Epithelial cell of esophagus (primary cell): ENCODE measurements around the gene BEGAIN.

Experiments used
- DNase-seq: peaks from one replicate; pipeline ENCODE4 v3.0.0; 2010; ENCODE audit warnings: low read depth
- H3K4me3 ChIP-seq: 2 replicates; pipeline ENCODE4 v1.5.1; 2011; ENCODE audit warnings: mild to moderate bottlenecking, low read length, control low read depth
- TF ChIP-seq, protein P1 (sequence below): IDR thresholded peaks from 2 replicates; pipeline ENCODE4 v1.5.1; 2011; ENCODE audit warnings: low read depth, mild to moderate bottlenecking, low read length, control low read depth, inconsistent platforms; ENCODE audit not compliant: insufficient read depth; ENCODE audit errors: missing control alignments

The BEGAIN gene

DNA sequence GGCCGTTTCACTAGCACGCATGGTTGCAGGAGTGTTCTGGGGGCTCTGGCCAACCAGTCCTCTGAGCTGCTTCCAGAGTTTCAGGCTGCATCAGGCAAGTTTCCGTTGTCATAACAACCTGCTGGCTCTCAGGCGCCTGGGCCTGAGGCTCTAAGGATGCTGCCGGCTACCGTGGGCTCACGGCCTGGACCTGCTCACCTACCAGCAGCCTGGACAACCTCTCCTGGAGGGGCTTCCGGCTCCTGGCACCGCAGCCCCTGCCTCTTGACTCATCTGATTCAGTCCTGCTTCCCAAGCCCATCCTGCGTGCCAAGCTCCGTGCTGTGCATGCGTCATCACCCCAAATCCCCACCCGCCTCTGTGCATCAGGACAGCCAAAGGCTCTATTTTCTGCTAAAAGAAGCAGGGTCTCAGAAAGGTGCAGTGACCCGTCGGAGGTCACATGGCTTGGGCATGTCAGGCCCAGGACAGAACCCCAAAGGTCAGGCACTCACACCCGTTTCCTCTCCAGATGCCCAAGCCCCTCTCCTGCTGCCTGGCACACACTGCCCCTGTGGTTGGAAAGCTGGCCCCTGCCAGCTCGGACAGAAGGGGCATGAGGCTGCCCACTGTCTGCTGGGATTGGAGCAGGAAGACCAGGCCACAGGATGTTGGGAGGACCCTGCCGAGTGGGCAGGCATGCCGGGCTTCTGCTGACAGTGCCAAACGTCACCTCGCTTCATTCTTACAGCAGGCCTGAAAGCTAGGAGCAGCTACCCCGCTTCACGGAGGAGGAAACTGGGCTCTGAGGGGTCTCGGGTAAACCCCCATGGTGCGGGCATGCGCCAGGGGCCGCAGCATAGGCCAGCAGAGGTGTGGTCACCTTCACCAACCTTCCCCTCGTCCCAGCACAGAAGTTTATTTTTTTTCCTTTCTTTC is 5.7 kb downstream of the BEGAIN start:
- no peak overlapping the region for H3K4me3 ChIP-seq
- TF ChIP-seq, protein P1, sequence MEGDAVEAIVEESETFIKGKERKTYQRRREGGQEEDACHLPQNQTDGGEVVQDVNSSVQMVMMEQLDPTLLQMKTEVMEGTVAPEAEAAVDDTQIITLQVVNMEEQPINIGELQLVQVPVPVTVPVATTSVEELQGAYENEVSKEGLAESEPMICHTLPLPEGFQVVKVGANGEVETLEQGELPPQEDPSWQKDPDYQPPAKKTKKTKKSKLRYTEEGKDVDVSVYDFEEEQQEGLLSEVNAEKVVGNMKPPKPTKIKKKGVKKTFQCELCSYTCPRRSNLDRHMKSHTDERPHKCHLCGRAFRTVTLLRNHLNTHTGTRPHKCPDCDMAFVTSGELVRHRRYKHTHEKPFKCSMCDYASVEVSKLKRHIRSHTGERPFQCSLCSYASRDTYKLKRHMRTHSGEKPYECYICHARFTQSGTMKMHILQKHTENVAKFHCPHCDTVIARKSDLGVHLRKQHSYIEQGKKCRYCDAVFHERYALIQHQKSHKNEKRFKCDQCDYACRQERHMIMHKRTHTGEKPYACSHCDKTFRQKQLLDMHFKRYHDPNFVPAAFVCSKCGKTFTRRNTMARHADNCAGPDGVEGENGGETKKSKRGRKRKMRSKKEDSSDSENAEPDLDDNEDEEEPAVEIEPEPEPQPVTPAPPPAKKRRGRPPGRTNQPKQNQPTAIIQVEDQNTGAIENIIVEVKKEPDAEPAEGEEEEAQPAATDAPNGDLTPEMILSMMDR = no peak
- DNase-seq = no peak

DNA sequence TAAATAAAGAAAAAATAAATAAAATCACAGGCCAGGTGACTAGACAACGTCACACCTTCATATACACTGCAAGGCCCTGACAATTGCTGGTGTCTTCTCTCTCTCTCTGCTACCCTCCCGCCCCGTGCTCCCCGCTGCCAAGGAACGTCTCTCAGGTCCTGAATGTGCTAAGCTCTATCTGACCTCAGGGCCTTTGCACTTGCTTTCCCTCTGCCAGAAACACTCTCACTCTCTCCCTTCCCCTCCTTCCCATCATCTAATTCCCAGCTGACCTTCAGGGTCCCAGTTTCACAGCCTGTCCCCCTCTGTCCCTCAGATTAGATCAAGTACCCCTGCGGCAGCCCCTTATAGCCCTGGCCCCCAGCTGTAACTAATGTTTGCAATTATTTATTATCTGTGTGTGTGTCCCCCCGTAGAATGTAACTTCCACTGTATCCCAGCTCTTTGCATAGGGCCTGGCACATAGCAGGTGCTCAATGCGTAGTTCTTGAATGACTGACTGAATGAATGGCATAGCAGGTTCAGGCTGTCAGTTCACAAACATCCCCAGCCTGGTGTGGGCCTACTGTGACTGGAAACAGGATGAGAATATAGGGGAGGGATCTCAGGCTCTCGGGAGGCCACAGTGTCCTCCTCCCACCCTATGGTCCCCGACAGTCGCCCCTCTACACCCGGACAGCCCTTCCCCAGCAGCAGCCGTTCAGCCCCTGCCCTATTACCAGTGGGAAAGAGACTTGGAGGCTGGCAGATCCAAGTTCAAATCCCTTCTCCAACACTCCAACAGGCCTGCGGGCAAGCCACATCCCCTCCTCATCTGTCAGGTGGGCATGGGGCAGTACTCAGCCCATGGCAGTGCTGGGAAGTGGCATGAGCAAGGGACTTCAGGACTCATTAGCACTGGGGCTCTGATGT is 6.6 kb downstream of the BEGAIN start:
- no peak for DNase-seq
- TF ChIP-seq, protein P1 = no peak
- no peak overlapping the region for H3K4me3 ChIP-seq

- TF ChIP-seq, protein P1 = no peak
- DNase-seq = peak; percentile 44
- H3K4me3 ChIP-seq = no peak overlapping the region
Observed at GRCh38 chr14:100578552-100578951, 8.7 kb downstream of the BEGAIN start.

DNA sequence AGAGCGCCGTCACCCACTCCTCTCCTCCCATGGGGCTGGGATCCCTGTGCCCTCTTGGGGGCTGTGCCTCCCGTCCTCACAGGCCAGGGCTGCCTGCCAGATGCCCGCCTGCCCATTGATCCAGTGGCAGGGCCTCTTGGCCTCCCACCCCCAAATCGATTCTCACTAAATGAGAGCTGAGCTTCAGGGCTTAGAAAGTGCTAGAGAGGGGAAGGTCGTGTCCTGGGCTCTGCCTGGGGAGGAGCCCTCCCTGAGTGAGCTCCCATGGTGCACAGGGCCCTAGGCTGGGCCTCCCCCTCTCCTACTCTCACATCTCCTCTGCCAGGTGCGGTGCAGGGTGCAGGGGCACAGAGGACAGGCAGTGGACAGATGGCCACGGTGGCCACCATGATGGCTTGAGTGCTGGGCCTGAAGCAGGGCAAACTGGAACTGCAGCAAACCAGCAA is 9.2 kb downstream of the BEGAIN start:
- DNase-seq = no peak
- TF ChIP-seq, protein P1 = no peak
- no peak overlapping the region for H3K4me3 ChIP-seq

DNA sequence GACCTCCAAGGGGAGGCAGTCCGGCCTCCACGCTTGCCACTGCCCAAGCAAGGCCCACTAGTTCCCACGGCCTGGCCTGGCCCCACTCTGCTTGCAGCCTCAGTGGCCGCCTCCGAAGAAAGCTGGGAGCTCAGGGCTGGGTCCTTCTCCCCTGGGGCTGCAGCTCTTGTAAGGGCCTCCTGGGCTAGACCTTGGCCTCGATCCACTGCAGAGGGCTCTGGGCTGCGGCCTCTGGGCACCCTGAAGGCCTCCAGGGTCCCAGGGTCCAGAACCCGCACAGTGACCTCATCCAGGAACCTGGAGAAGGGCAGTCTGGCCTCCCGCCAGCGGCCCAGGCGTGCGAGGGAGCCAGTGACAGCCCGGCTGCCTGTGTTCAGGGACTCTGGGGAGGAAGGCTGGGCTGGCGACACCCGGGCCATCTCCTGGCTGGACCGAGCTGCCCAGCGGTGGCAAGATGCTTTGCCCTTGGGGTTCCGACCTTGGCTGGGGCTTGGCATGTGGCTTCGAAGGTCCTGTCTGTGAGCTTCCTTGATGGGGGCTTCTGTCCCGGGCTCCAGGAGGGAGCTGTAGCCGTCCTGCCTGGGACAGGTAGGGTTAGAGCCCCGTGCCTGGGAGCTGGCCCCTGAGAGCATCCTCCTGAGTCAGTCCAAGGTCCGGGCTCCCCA is 9.8 kb downstream of the BEGAIN start:
- no peak for DNase-seq
- TF ChIP-seq, protein P1 = no peak
- no peak overlapping the region for H3K4me3 ChIP-seq

DNA sequence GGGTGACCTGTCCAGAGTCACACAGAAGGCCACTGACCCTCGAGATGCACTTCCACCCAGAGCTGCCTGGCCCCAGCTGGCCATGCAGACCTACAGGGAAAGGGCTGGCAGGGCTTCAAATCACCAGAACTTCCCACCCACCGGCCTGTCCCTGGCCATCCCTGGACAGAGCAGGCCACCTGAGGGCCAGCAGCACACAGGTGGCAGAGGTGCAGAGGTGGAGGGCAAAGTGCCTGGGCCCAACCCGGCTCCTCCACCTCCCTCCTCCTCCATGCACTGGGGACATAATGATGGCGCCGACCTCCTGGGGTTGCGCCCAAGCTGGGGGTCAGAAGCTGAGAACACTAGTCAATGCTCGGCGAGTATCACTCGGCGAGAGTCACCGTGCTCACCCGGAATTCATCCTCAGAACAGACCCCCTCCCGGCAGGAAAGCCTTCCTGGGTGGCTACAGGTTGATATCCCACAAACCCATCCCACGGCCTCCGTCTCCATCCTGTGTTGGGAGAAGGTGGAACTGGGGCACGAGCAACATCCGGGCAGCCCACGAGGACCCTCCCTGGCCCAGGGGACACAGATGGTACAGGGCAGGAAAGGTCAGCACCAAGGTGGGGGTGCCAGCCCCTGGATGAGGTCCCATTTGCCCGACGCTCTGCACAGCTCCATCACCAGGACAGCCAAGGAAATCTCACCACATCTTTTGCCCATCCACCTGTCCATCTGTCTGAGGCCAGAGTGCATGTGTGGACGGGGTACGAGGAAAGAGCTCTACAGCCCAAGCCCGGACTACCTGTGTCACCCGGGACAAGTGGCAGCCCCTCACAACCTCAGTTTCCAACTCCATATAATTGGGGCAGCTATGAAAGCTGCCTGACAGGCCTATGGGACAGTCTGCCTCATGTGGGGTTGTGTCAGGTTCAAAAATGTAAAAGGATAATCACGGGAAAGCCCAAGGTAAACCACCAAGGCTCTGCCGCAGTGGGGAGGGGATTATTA is 10.8 kb downstream of the BEGAIN start:
- TF ChIP-seq, protein P1 = no peak

More for the DNA sequence above, 10.8 kb downstream of the BEGAIN start:
- no peak for DNase-seq
- no peak overlapping the region for H3K4me3 ChIP-seq
